COLO668 (cell line): ENCODE measurements around the gene BLOC1S4.

Experiments
- DNase-seq: peaks from one replicate; lab custom pipeline; 2025; ENCODE audit not compliant: unreplicated experiment; lab: John Stamatoyannopoulos, UW

The BLOC1S4 gene

GRCh38 chr4:6689506-6689960 lies 26.4 kb upstream of the BLOC1S4 start:
- DNase-seq: peak; percentile 31

GRCh38 chr4:6692379-6692778 lies 23.6 kb upstream of the BLOC1S4 start:
- DNase-seq: no peak

- DNase-seq: no peak
Observed at GRCh38 chr4:6692806-6693205, 23.2 kb upstream of the BLOC1S4 start.

GRCh38 chr4:6693231-6694176 lies 22.5 kb upstream of the BLOC1S4 start, which contains the start of gene S100P:
Gene S100P, plus strand, starts transcription at chr4:6693878. Its CDS starts 55 bp downstream, at chr4:6693933.
- no peak for DNase-seq

GRCh38 chr4:6694177-6694901 lies 21.6 kb upstream of the BLOC1S4 start:
- no peak for DNase-seq

GRCh38 chr4:6695660-6696610 lies 20.0 kb upstream of the BLOC1S4 start:
- DNase-seq: peak; percentile 72

GRCh38 chr4:6696611-6697010 lies 19.4 kb upstream of the BLOC1S4 start:
- DNase-seq: no peak

GRCh38 chr4:6697131-6697530 lies 18.8 kb upstream of the BLOC1S4 start:
- no peak for DNase-seq

- DNase-seq: no peak
Observed at GRCh38 chr4:6699388-6699787, 16.6 kb upstream of the BLOC1S4 start.

- DNase-seq: no peak
Observed at GRCh38 chr4:6699903-6700302, 16.1 kb upstream of the BLOC1S4 start.

- peak; percentile 41 for DNase-seq
Observed at GRCh38 chr4:6701371-6701770, 14.6 kb upstream of the BLOC1S4 start.

- no peak for DNase-seq
Observed at GRCh38 chr4:6702761-6703160, 13.2 kb upstream of the BLOC1S4 start.

- no peak for DNase-seq
Observed at GRCh38 chr4:6703786-6704185, 12.2 kb upstream of the BLOC1S4 start.

- no peak for DNase-seq
Observed at GRCh38 chr4:6705646-6706045, 10.3 kb upstream of the BLOC1S4 start.

- DNase-seq: no peak
Observed at GRCh38 chr4:6706173-6706572, 9.8 kb upstream of the BLOC1S4 start.

GRCh38 chr4:6709230-6710114 lies 6.5 kb upstream of the BLOC1S4 start, which contains the start of gene MRFAP1L1:
Gene MRFAP1L1, minus strand, starts transcription at chr4:6709865. Its CDS starts 236 bp downstream, at chr4:6709629.
- DNase-seq: peak; percentile 99

- no peak for DNase-seq
Observed at GRCh38 chr4:6710282-6710681, 5.7 kb upstream of the BLOC1S4 start.

GRCh38 chr4:6710996-6711395 lies 5.0 kb upstream of the BLOC1S4 start:
- no peak for DNase-seq

GRCh38 chr4:6714954-6715353 lies 1.0 kb upstream of the BLOC1S4 start:
- no peak for DNase-seq

- no peak for DNase-seq
Observed at GRCh38 chr4:6715704-6716017, 313 bp upstream of the BLOC1S4 start.
